Measurements from ENCODE around the gene MALRD1. TPM values are rescaled to one million over a fixed set of nuclear protein-coding genes. Genes with fewer than 3 reads are reported as not detected.

Gene MALRD1
- total RNA-seq, 2 experiments from 2014 or later, result not detected

DNA sequence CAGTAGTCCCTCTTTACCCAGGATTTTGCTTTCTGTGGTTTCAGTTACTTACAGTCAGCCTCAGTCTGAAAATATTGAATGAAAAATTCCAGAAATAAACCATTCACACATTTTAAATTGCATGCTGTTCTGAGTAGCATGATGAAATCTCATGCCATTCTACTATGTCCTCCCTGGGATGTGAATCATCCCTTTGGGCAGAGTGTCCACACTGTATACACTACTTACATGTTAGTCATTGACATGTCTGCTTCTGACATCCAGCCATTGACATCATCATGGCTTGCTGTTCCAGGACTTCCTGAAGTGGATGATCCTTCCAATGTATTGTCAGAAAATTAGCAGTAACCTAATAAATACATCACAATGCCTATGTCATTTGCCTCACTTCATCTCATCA is 34.6 kb upstream of the MALRD1 start:
- Histone ChIP-seq H3K9me3 (ENCODE audit: control insufficient read depth in 1 of 2, insufficient read depth in 1 of 2, low read length in 2 of 2) (peaks cover 0 to 7% of the 10 kb centered on the region in 2 experiments), H3K27me3 (ENCODE audit: control insufficient read depth in 1 of 2, insufficient read depth in 2 of 2, low read length in 2 of 2) (no peaks in the 10 kb centered on the region), H3K4me1 (ENCODE audit: insufficient read depth, low read length) (no peaks in the 10 kb centered on the region), H3K27ac (ENCODE audit: low read depth in 1 of 2, low read length in 2 of 2) (no peak overlapping the region), H3K4me3 (ENCODE audit: low read length) (no peak overlapping the region), H3K36me3 (ENCODE audit: insufficient read depth, low read length) (no peaks in the 10 kb centered on the region)
- TF ChIP-seq, protein P1, sequence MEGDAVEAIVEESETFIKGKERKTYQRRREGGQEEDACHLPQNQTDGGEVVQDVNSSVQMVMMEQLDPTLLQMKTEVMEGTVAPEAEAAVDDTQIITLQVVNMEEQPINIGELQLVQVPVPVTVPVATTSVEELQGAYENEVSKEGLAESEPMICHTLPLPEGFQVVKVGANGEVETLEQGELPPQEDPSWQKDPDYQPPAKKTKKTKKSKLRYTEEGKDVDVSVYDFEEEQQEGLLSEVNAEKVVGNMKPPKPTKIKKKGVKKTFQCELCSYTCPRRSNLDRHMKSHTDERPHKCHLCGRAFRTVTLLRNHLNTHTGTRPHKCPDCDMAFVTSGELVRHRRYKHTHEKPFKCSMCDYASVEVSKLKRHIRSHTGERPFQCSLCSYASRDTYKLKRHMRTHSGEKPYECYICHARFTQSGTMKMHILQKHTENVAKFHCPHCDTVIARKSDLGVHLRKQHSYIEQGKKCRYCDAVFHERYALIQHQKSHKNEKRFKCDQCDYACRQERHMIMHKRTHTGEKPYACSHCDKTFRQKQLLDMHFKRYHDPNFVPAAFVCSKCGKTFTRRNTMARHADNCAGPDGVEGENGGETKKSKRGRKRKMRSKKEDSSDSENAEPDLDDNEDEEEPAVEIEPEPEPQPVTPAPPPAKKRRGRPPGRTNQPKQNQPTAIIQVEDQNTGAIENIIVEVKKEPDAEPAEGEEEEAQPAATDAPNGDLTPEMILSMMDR (IDR thresholded peaks at IDR 0.05), result no peak
- POLR2A ChIA-PET, result no interaction called here
- H3K4me1 Mint-ChIP-seq (ENCODE audit: low read depth), result no peaks in the 10 kb centered on the region
- H3K27ac Mint-ChIP-seq, result no peak overlapping the region
- intact Hi-C loops (cut with DNase I, micrococcal nuclease), result no loop called here
- no peak for ATAC-seq (ENCODE audit: poor library complexity)
- no peaks in the 10 kb centered on the region for H3K27me3 Mint-ChIP-seq
- CTCF ChIA-PET, result no interaction called here
- peaks cover 15% of the 10 kb centered on the region for H3K9me3 Mint-ChIP-seq
- H3K4me3 Mint-ChIP-seq, result no peak overlapping the region
- no peak for DNase-seq
- no peaks in the 10 kb centered on the region for H3K36me3 Mint-ChIP-seq (ENCODE audit: low read depth)

DNA sequence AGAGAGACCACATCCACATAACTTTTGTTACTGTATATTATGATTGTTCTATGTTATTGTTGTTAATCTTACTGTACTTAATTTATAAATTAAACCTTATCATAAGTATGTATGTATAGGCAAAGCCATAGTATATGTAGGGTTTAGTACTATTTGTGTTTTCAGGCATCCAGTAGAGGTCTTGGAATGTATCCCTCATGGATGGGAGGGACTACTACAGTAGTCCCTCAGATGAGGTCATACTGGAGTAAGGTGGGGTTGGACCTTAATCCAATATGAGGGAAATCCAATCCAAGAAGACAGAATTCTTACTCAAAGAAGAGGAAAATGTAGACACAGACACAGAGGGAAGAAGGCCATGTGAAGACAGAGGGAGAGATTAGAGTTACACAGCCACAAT is 34.1 kb upstream of the MALRD1 start:
- CTCF ChIA-PET, result no interaction called here

DNA sequence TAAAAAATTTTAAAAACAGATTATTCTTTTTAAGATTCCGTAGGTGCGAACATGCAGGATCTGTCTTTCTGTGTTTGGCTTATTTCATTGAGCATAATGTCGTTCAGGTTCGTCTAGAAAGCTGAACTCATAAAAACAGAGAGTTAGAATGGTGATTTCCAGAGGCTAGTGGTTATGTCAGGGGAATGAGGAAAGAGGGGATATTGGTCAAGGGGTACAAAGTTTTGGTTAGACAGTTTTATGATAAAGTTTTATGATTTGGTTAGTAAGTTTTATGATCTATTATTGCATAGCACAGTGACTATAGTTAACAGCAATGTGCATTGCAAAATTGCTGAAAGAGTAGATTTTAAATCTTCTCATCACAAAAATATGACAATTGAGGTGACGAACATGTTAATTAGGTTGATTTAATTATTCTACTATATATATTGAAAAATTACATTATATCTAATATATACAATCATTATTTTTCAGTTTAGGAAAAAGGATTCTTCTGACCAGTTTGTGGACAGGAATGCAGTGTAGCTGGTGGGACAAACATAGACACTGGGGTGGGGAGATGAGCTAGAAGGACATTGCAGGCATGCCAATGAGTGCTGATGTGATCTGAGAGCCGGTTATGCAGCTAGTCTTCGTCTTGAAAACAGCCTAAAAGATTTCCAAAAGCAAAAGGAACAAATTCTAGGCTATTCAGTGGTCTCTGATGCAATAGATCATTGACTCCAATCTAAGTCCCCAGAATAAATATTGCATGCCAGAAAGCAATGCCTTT is 31.3 kb upstream of the MALRD1 start:
- H3K27ac ChIP-seq (ENCODE audit: low read depth in 1 of 2, low read length in 2 of 2), result no peak overlapping the region
- no peak for DNase-seq
- TF ChIP-seq, protein P1 (IDR thresholded peaks at IDR 0.05), result no peak
- Mint-ChIP-seq H3K4me3 (no peak overlapping the region), H3K27me3 (no peaks in the 10 kb centered on the region), H3K4me1 (ENCODE audit: low read depth) (no peaks in the 10 kb centered on the region), H3K27ac (no peak overlapping the region), H3K9me3 (peaks cover 11% of the 10 kb centered on the region), H3K36me3 (ENCODE audit: low read depth) (no peaks in the 10 kb centered on the region)
- CTCF ChIA-PET, result no interaction called here
- no peak for ATAC-seq (ENCODE audit: poor library complexity)
- H3K4me1 ChIP-seq (ENCODE audit: insufficient read depth, low read length), result no peaks in the 10 kb centered on the region
- POLR2A ChIA-PET, result no interaction called here
- H3K9me3 ChIP-seq (ENCODE audit: control insufficient read depth in 1 of 2, insufficient read depth in 1 of 2, low read length in 2 of 2), result no peaks in the 10 kb centered on the region
- H3K4me3 ChIP-seq (ENCODE audit: low read length), result no peak overlapping the region
- intact Hi-C loops (cut with DNase I, micrococcal nuclease), result no loop called here
- no peaks in the 10 kb centered on the region for H3K27me3 ChIP-seq (ENCODE audit: control insufficient read depth in 1 of 2, insufficient read depth in 2 of 2, low read length in 2 of 2)
- H3K36me3 ChIP-seq (ENCODE audit: insufficient read depth, low read length), result no peaks in the 10 kb centered on the region

More for the DNA sequence above, 34.1 kb upstream of the MALRD1 start:
- ATAC-seq (ENCODE audit: poor library complexity) (no peak), DNase-seq (no peak)
- no peaks in the 10 kb centered on the region for H3K36me3 Mint-ChIP-seq (ENCODE audit: low read depth)
- POLR2A ChIA-PET, result no interaction called here
- TF ChIP-seq, protein P1 (IDR thresholded peaks at IDR 0.05), result no peak
- H3K4me1 Mint-ChIP-seq (ENCODE audit: low read depth), result no peaks in the 10 kb centered on the region
- Histone ChIP-seq H3K4me3 (ENCODE audit: low read length) (no peak overlapping the region), H3K27ac (ENCODE audit: low read depth in 1 of 2, low read length in 2 of 2) (no peak overlapping the region), H3K4me1 (ENCODE audit: insufficient read depth, low read length) (no peaks in the 10 kb centered on the region), H3K36me3 (ENCODE audit: insufficient read depth, low read length) (no peaks in the 10 kb centered on the region), H3K27me3 (ENCODE audit: control insufficient read depth in 1 of 2, insufficient read depth in 2 of 2, low read length in 2 of 2) (no peaks in the 10 kb centered on the region), H3K9me3 (ENCODE audit: control insufficient read depth in 1 of 2, insufficient read depth in 1 of 2, low read length in 2 of 2) (peaks cover 0 to 6% of the 10 kb centered on the region in 2 experiments)
- H3K4me3 Mint-ChIP-seq, result no peak overlapping the region
- peaks cover 15% of the 10 kb centered on the region for H3K9me3 Mint-ChIP-seq
- intact Hi-C loops (cut with DNase I, micrococcal nuclease), result no loop called here
- no peak overlapping the region for H3K27ac Mint-ChIP-seq
- no peaks in the 10 kb centered on the region for H3K27me3 Mint-ChIP-seq

Data from CD4-positive, alpha-beta T cell (primary cell).